Activated T-cell treated with anti-CD3 and anti-CD28 coated beads, Interleukin-2, amount 50 U/mL, for 24 hours (primary cell): ENCODE results near the gene SPOCK1.

Experiments
- DNase-seq: peaks from one replicate; pipeline ENCODE4 v3.0.0-alpha.2; 2020
- H3K27ac Mint-ChIP-seq: 2 replicates; pipeline ENCODE4 v1.8.0; 2020; ENCODE audit warnings: mild to moderate bottlenecking, mixed read lengths
- H3K27me3 Mint-ChIP-seq: 2 replicates; pipeline ENCODE4 v1.8.0; 2020; ENCODE audit warnings: mixed read lengths
- H3K36me3 Mint-ChIP-seq: 2 replicates; pipeline ENCODE4 v1.8.0; 2020; ENCODE audit warnings: low read depth, mixed read lengths
- H3K4me1 Mint-ChIP-seq: 2 replicates; pipeline ENCODE4 v1.8.0; 2020; ENCODE audit warnings: low read depth, mixed read lengths
- H3K4me3 Mint-ChIP-seq: 2 replicates; pipeline ENCODE4 v1.8.0; 2020; ENCODE audit warnings: mild to moderate bottlenecking, moderate library complexity, mixed read lengths
- H3K9me3 Mint-ChIP-seq: 2 replicates; pipeline ENCODE4 v1.8.0; 2020; ENCODE audit warnings: mixed read lengths

Gene SPOCK1

DNA sequence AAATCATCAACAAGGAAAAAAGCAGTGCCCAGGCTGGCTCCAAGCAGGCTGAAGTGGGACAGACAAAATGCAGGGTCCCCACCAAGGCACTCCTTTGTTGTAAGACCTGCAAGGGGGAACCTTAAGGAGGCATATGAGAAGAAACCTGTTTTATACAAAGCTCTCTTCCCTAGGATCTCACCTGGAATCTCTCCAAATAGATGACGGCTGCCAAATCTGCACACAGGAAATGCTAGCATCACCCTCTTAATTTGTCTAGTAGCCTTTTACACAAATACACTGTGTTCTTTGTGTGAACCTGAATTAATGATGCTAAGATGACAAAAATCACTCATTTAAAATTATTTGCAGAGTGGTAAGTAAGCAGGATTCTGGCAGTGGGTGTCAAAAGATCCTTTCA, 280.2 kb downstream of the SPOCK1 start:
- no peaks in the 10 kb centered on the region for H3K9me3 Mint-ChIP-seq
- no peak overlapping the region for H3K4me3 Mint-ChIP-seq
- DNase-seq: no peak
- H3K4me1 Mint-ChIP-seq: no peaks in the 10 kb centered on the region
- no peaks in the 10 kb centered on the region for H3K36me3 Mint-ChIP-seq
- H3K27me3 Mint-ChIP-seq: peaks cover 19% of the 10 kb centered on the region
- H3K27ac Mint-ChIP-seq: no peak overlapping the region

GRCh38 chr5:137218471-137218870, 280.7 kb downstream of the SPOCK1 start:
- peaks cover 19% of the 10 kb centered on the region for H3K27me3 Mint-ChIP-seq
- no peaks in the 10 kb centered on the region for H3K4me1 Mint-ChIP-seq
- no peak overlapping the region for H3K27ac Mint-ChIP-seq
- no peaks in the 10 kb centered on the region for H3K36me3 Mint-ChIP-seq
- no peak for DNase-seq
- no peaks in the 10 kb centered on the region for H3K9me3 Mint-ChIP-seq
- H3K4me3 Mint-ChIP-seq: no peak overlapping the region

DNA sequence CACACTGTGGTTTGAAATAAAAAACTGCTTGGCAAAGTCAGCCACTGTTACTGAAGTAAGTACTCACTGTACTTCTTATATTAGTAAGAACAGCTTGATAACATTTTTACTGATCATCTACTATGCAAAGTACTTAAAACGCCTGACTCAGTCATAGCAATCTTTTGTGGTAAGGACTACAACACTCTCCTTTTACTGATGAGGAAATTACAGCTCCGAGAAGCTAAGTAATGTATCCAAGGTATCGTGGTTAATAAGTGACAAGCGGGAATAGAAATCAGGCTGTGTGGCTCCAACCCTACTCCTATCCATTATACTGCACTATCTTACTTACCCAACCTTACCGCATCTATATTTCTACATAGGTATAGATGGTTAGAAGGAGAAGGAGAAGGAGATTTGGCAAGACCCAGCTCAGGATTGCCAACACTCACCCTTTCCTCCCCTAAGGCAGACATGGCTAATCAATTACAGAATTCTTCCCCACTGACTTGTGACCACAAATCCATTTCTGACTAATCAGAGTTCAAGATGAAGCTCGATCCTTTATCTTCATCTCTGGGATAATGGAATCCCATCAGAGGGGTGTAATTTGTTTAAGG, 281.4 kb downstream of the SPOCK1 start:
- no peaks in the 10 kb centered on the region for H3K36me3 Mint-ChIP-seq
- H3K4me3 Mint-ChIP-seq: no peak overlapping the region
- H3K27ac Mint-ChIP-seq: no peak overlapping the region
- no peaks in the 10 kb centered on the region for H3K4me1 Mint-ChIP-seq
- H3K9me3 Mint-ChIP-seq: no peaks in the 10 kb centered on the region
- H3K27me3 Mint-ChIP-seq: peaks cover 17% of the 10 kb centered on the region
- DNase-seq: no peak

- H3K4me3 Mint-ChIP-seq: no peak overlapping the region
Observed at GRCh38 chr5:137216976-137217598, 282.0 kb downstream of the SPOCK1 start.

GRCh38 chr5:137215780-137216179, 283.3 kb downstream of the SPOCK1 start:
- Mint-ChIP-seq H3K27ac (no peak overlapping the region), H3K9me3 (no peaks in the 10 kb centered on the region), H3K36me3 (no peaks in the 10 kb centered on the region), H3K27me3 (peaks cover 12% of the 10 kb centered on the region), H3K4me3 (no peak overlapping the region), H3K4me1 (no peaks in the 10 kb centered on the region)
- DNase-seq: no peak

More at GRCh38 chr5:137216976-137217598, 282.0 kb downstream of the SPOCK1 start:
- no peak for DNase-seq
- peaks cover 16% of the 10 kb centered on the region for H3K27me3 Mint-ChIP-seq
- no peak overlapping the region for H3K27ac Mint-ChIP-seq
- H3K36me3 Mint-ChIP-seq: no peaks in the 10 kb centered on the region
- H3K4me1 Mint-ChIP-seq: no peaks in the 10 kb centered on the region
- no peaks in the 10 kb centered on the region for H3K9me3 Mint-ChIP-seq

DNA sequence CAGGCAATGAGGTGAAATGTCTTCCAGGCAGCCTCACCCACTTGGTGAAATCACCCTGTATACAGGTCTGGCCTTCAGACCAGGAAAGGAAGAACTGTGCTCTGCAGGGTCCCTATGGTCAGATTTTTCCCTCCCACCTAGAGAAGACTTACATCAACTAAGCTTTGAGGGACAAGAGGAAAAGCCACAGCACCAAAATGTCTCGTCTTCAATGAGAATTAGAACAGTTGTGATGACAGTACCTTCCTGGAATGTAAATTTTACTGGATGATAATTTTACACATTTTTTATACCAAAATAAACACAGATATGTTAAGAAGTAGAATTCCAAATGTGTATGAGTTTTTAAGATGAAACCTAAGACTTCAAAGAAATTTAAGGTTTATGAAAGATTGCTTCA, 283.9 kb downstream of the SPOCK1 start:
- Mint-ChIP-seq H3K27ac (no peak overlapping the region), H3K27me3 (peaks cover 8% of the 10 kb centered on the region), H3K4me3 (no peak overlapping the region), H3K4me1 (no peaks in the 10 kb centered on the region), H3K36me3 (no peaks in the 10 kb centered on the region), H3K9me3 (no peaks in the 10 kb centered on the region)
- no peak for DNase-seq

GRCh38 chr5:137214446-137215189, 284.5 kb downstream of the SPOCK1 start:
- DNase-seq: no peak
- Mint-ChIP-seq H3K4me3 (no peak overlapping the region), H3K27me3 (peaks cover 4% of the 10 kb centered on the region), H3K36me3 (no peaks in the 10 kb centered on the region), H3K4me1 (no peaks in the 10 kb centered on the region), H3K9me3 (no peaks in the 10 kb centered on the region), H3K27ac (no peak overlapping the region)

DNA sequence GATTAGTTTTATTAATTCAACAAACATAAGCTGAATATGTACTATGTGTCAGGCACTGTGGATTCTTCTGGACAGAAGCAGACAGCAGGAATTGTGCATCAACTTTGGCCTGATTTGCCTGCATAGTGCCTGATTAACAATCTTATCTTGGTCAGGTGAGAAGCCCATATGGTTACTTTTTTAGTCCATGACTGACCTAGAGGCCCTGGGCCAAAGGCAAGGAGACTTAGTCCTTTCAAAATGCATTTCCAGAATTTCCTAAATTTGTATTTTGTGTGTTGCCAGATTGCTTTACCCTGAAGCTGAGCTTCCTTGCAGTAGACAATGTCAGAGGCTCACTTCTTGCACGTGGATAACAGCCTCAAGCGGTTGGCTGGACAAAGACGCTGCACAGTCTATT, 286.7 kb downstream of the SPOCK1 start:
- DNase-seq: no peak
- H3K27me3 Mint-ChIP-seq: peaks cover 4% of the 10 kb centered on the region

GRCh38 chr5:137209232-137209809, 289.8 kb downstream of the SPOCK1 start:
- H3K4me1 Mint-ChIP-seq: no peaks in the 10 kb centered on the region
- no peaks in the 10 kb centered on the region for H3K36me3 Mint-ChIP-seq
- H3K27me3 Mint-ChIP-seq: peaks cover 7% of the 10 kb centered on the region
- DNase-seq: no peak
- no peak overlapping the region for H3K27ac Mint-ChIP-seq
- H3K4me3 Mint-ChIP-seq: no peak overlapping the region
- no peaks in the 10 kb centered on the region for H3K9me3 Mint-ChIP-seq

More for the DNA sequence above, 286.7 kb downstream of the SPOCK1 start:
- no peak overlapping the region for H3K27ac Mint-ChIP-seq
- no peaks in the 10 kb centered on the region for H3K4me1 Mint-ChIP-seq
- no peaks in the 10 kb centered on the region for H3K36me3 Mint-ChIP-seq
- no peaks in the 10 kb centered on the region for H3K9me3 Mint-ChIP-seq
- H3K4me3 Mint-ChIP-seq: no peak overlapping the region

- no peaks in the 10 kb centered on the region for H3K4me1 Mint-ChIP-seq
Observed at GRCh38 chr5:137207023-137207760, 291.9 kb downstream of the SPOCK1 start.

DNA sequence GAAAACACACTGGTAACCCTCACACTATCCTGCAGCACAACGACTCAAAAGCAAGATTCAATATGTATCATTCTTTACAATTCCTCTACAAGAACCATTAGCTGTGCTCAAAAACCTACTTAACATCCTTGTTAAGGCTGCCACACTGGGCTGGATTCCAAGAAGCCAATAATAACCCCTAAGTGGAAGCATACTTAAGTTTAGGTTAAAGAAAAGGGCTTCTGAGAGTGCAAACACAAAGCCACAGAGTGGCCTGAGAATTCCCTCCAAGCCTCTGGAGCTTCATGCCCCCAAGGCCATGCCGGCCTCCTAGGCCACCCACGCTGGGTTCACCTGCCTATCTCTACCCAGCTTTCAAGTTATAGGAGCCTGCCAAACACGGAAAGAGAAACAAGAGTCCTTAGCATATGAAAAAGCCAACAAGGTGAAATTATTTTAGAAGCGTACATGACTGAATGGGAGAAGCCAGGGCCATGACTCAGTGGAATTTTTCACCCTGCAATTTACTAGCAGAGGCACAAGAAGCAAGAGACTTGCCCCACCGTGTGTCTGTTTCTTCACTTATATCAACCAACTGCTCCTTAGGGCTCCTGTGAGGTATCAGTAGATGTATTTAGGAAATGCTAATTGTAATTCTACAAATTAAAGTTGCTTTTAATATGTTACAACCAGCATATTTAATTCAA, 293.0 kb downstream of the SPOCK1 start:
- Mint-ChIP-seq H3K36me3 (no peaks in the 10 kb centered on the region), H3K4me1 (no peaks in the 10 kb centered on the region), H3K27me3 (peaks cover 7% of the 10 kb centered on the region), H3K9me3 (no peaks in the 10 kb centered on the region), H3K4me3 (no peak overlapping the region), H3K27ac (no peak overlapping the region)
- no peak for DNase-seq

More at GRCh38 chr5:137207023-137207760, 291.9 kb downstream of the SPOCK1 start:
- Mint-ChIP-seq H3K9me3 (no peaks in the 10 kb centered on the region), H3K27ac (no peak overlapping the region), H3K27me3 (peaks cover 4% of the 10 kb centered on the region), H3K36me3 (no peaks in the 10 kb centered on the region), H3K4me3 (no peak overlapping the region)
- no peak for DNase-seq

DNA sequence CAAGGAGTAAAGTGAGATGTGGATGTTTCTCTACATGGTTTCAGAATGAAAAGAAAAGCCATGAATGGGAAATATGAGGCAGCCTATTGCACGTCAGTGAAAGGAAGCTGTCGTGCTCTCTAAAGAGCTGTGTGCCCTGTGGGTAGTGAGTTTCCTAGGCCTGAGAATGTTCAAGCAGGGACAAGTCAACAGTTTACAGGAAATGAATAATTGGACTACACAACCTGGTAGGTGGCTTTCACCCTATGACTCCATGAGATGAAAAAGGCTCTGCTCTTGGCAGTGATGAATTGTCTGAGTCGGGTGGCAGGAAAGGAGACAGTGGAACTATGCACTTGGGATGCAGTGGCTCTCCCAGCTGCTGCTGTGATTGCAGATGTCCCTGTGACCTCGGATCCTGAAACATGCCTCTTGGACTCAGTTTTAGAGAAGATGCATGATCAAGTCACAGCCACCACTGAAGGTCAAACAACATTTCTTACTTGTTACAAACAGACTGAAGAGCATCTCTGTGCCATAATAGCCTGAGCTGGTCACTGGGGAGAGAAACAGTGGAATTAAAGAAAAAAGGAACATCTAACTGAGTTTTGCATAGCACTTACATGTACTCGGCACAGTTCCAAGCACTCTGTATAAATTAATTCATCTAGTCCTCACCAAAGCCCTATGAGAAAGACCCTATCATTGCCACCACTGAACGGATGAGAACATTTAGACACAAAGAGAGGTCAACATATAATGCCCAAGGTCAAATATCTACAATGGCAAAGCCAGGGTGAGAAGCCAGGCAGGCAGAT, 293.7 kb downstream of the SPOCK1 start:
- no peaks in the 10 kb centered on the region for H3K36me3 Mint-ChIP-seq
- no peak overlapping the region for H3K27ac Mint-ChIP-seq
- peaks cover 7% of the 10 kb centered on the region for H3K27me3 Mint-ChIP-seq
- no peaks in the 10 kb centered on the region for H3K9me3 Mint-ChIP-seq
- no peak for DNase-seq
- no peak overlapping the region for H3K4me3 Mint-ChIP-seq
- no peaks in the 10 kb centered on the region for H3K4me1 Mint-ChIP-seq

DNA sequence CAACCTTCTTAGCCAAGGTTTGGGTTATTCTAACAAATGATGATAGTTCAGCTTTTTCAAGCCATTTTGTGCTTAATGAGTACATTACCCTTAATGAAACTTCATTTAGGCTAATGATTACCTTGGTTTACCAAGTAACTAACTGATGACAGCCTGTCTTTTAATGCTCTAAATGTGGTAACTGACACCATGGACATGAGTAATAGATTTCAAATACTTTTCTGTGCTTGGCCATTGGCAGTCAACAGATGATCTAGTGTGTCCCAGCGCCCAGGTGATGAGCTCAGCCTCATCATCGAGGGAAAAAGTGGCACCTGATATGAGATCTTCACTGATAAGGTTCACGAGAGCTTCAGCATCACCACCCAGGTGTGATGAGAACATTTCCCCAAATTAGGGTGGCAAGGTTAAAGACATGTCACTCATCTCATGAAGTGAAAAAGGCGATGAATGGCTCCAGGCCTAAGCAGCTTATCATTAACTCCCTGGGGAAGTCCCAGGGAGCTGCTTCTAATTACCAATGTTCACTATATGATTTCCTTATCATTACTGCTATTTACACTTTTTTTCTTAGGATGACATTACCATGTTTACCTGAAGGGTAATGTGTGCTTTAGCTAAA, 296.0 kb downstream of the SPOCK1 start:
- Mint-ChIP-seq H3K9me3 (no peaks in the 10 kb centered on the region), H3K27me3 (peaks cover 7% of the 10 kb centered on the region), H3K4me3 (no peak overlapping the region), H3K27ac (no peak overlapping the region), H3K4me1 (no peaks in the 10 kb centered on the region), H3K36me3 (no peaks in the 10 kb centered on the region)
- no peak for DNase-seq
